ENCODE data around the gene SLC35F5.
"Not testable (repeated sequence)": the region's sequence is repeated elsewhere in the genome, so short reads cannot be mapped to it uniquely, and the experiment has no call there.

The SLC35F5 gene

GRCh38 chr2:113694438-113694837 is 62.0 kb downstream of the SLC35F5 start:
- no peak for DNase-seq

GRCh38 chr2:113692698-113693428 is 63.6 kb downstream of the SLC35F5 start:
- DNase-seq: no peak

DNA sequence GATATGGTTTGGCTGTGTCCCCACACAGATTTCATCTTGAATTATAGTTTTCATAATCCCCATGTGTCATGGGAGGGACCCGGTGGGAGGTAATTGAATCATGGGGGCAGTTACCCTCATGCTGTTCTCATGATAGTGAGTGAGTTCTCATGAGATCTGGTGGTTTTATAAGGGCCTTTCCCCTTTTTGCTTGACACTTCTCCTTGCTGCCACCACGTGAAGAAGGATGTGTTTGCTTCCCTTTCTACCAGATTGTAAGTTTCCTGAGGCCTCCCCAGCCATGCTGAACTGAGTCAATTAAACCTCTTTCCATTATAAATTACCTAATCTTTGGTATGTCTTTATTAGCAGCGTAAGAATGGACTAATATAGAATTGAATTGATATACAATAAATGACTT is 65.6 kb downstream of the SLC35F5 start:
- not testable (repeated sequence) for DNase-seq

- DNase-seq: no peak
These were observed 69.9 kb downstream of the SLC35F5 start for GRCh38 chr2:113686537-113686936.

DNA sequence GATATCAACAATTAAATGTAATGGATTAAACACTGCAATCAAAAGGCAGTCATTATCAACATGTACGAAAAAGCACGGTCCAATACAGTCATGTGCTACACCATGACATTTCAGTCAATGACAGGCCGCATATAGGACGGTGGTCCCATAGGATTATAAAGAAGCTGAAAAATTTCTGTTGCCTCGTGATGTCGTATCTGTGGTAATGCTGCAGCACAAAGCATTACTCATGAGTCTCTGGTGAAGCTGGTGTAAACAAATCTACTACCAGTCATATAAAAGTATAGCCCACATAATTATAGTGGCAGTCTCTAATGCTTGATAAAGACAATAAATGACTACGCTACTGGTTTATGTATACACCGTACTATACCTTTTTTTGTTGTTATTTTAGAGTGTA is 71.0 kb downstream of the SLC35F5 start:
- DNase-seq: no peak

- no peak for DNase-seq
These were observed 77.0 kb downstream of the SLC35F5 start for GRCh38 chr2:113679457-113679856.

DNA sequence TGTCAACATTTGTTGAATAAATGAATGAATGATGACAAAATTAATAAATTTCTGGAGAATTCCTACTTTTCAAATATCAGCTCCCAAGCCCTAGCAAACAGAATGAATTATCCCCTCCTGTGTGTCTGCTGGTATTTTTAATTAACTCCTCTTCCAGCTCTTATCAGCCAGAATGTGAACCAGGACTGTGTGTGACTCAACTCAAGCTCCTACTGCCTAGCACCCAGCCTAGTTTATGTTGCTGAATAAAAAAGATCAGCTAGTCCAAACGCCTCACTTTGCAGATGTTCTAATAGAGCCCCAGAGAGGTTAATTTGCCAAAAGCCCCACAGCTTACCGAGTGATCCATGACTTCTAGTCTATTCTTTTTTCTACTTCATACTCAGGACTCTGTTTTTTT is 79.1 kb downstream of the SLC35F5 start:
- no peak for DNase-seq

DNA sequence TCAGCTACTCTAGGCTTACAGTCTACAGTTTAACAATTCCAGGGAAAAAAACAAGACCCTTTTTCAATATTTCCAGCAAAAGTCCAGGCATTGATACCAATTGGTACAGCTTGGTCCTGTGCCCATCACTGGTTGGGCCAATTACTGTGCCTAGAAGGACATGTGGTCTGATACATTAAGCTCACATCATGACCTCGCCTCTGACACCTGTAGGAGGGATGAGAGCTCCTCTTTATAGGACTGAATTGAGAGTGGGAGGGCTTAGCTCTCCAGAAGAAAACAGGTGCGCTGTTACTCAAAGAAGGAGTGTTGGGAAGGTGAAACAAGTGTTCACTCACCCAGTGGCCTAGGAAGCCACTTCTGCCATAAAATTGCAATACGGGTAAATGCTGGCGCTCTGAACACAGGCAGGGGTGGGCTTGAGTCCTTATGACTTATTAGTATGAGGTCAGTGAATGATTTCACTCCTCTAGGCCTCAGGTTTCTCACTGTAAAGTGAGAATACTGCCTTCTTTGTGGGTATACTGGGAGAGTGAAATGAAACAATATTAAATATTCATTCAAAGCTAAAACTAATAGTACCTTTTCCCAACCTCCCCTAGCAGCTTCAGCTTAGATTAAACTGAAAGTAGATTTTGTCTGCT is 79.7 kb downstream of the SLC35F5 start:
- no peak for DNase-seq

- no peak for DNase-seq
These were observed 80.6 kb downstream of the SLC35F5 start for GRCh38 chr2:113675875-113676274.

GRCh38 chr2:113672326-113672932 is 84.0 kb downstream of the SLC35F5 start:
- DNase-seq: no peak

- not testable (repeated sequence) for DNase-seq
These were observed 87.4 kb downstream of the SLC35F5 start for GRCh38 chr2:113669013-113669412.

DNA sequence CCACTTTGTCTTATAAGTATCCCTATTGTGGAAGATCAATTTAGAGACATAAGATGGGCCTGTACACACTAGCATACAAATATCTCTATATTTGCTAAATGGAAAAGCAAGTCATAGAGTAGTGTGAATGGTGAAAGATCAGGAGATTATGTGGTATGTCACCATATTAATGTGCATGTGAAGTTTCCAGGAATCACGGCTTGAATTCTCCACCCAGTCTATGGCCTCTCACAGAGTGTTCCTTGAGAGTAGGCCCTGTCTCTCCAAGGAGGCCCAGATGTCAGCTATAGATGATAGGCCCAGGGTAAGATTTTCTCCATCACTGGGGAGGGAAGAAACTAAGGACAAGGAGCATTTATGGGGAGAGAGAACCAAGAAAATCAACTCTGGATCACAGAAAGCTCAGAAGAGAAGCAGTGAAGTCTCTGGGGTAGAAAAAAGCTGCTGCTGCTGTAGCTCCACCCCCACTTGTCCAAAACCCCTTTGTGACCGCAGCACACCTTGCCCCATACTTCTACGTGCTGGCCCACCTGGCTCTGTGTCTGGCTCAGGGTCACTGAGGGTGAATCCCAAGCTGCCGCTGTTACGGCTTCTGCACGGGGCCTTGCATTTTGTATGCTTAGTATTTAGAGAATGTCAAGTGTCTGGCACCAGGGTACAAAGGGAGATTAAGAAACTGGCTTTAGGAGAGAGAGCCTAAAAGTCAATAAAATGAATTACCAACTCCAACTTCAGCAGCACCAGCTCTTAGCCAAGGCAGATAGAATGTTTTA is 91.5 kb downstream of the SLC35F5 start:
- not testable (repeated sequence) for DNase-seq

- DNase-seq: not testable (repeated sequence)
These were observed 93.0 kb downstream of the SLC35F5 start for GRCh38 chr2:113663285-113664060.

All from NCI-H1105 (cell line).